KMS-11 (cell line): ENCODE data around the gene CEP19.
A peak's percentile ranks its signal among the peaks of the same experiment; 100 is the strongest.

Source experiments
- H2AFZ ChIP-seq: fragments of 200-600 bp; sonication (generic); 2 replicates; pipeline ENCODE4 v1.6.1; 2016; ENCODE audit warnings: antibody characterized with exemption, mixed run types, low read depth
- H3K27ac ChIP-seq: fragments of 200-600 bp; sonication (generic); 2 replicates; pipeline ENCODE4 v1.6.1; 2016; ENCODE audit warnings: mild to moderate bottlenecking, mixed run types
- H3K27me3 ChIP-seq: fragments of 200-600 bp; sonication (generic); 2 replicates; pipeline ENCODE4 v1.6.1; 2017; ENCODE audit warnings: mild to moderate bottlenecking, low read depth, mixed run types, moderate library complexity; ENCODE audit not compliant: insufficient read depth
- H3K36me3 ChIP-seq: fragments of 200-600 bp; sonication (generic); 2 replicates; pipeline ENCODE4 v1.6.1; 2017; ENCODE audit warnings: mild to moderate bottlenecking, mixed run types; ENCODE audit not compliant: insufficient read depth
- H3K4me1 ChIP-seq: fragments of 200-600 bp; sonication (generic); 2 replicates; pipeline ENCODE4 v1.6.1; 2016; ENCODE audit warnings: mild to moderate bottlenecking, low read depth, mixed run types; ENCODE audit not compliant: poor library complexity, severe bottlenecking
- H3K4me2 ChIP-seq: fragments of 200-600 bp; sonication (generic); 2 replicates; pipeline ENCODE4 v1.7.0; 2016; ENCODE audit warnings: mild to moderate bottlenecking, mixed run types
- H3K4me3 ChIP-seq: fragments of 200-600 bp; sonication (generic); IDR thresholded peaks from 2 replicates; pipeline ENCODE4 v1.6.1; 2017; ENCODE audit warnings: low read depth, low read length, mixed read lengths; ENCODE audit not compliant: insufficient read depth
- H3K79me2 ChIP-seq: fragments of 200-600 bp; sonication (generic); 2 replicates; pipeline ENCODE4 v1.6.1; 2016; ENCODE audit warnings: low read depth, mixed run types; ENCODE audit not compliant: insufficient read depth
- H3K9ac ChIP-seq: fragments of 200-600 bp; sonication (generic); 2 replicates; pipeline ENCODE4 v1.6.1; 2016; ENCODE audit warnings: mild to moderate bottlenecking, mixed run types
- H4K20me1 ChIP-seq: fragments of 200-600 bp; sonication (generic); 2 replicates; pipeline ENCODE4 v1.6.1; 2016; ENCODE audit warnings: mild to moderate bottlenecking, mixed run types; ENCODE audit not compliant: insufficient read depth
- TF ChIP-seq, protein P1 (sequence below): fragments of 200-600 bp; sonication (generic); conservative IDR thresholded peaks from 2 replicates; pipeline ENCODE4 v1.6.1; 2017; ENCODE audit warnings: low read depth, mild to moderate bottlenecking, antibody characterized with exemption, low read length, moderate library complexity, mixed read lengths

Gene CEP19

DNA sequence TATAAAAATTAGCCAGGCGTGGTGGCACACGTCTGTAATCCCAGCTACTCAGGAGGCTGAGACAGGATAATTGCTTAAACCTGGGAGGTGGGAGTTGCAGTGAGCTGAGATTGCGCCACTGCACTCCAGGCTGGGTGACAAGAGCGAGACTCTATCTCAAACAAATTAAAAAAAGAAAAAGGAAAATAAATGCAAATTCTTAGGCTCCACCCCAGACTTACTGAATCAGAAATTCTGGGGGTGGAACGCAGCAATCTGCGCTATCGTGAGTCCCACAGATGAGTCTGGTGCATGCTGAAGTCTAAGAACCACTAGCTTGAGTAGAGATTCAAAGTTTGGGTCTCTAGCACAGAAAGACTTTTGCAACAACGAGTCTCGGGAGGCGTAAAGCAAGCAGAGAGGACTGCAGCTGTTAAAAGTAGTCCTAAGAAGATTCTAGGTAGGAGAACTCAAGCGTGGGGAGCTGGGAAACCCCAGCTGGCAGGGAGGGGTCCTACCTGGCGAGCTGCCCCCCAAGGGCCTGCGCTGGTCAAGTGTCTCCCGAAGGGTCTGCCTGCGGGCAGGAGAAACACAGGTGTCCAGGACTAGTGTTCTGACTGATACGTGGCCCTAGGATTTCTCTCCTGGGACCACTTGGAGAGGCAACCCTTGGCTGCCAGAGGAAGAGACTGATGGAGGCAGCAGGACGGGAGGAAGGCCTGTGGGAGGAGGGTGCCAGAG, 21.9 kb downstream of the CEP19 start:
- TF ChIP-seq, protein P1, sequence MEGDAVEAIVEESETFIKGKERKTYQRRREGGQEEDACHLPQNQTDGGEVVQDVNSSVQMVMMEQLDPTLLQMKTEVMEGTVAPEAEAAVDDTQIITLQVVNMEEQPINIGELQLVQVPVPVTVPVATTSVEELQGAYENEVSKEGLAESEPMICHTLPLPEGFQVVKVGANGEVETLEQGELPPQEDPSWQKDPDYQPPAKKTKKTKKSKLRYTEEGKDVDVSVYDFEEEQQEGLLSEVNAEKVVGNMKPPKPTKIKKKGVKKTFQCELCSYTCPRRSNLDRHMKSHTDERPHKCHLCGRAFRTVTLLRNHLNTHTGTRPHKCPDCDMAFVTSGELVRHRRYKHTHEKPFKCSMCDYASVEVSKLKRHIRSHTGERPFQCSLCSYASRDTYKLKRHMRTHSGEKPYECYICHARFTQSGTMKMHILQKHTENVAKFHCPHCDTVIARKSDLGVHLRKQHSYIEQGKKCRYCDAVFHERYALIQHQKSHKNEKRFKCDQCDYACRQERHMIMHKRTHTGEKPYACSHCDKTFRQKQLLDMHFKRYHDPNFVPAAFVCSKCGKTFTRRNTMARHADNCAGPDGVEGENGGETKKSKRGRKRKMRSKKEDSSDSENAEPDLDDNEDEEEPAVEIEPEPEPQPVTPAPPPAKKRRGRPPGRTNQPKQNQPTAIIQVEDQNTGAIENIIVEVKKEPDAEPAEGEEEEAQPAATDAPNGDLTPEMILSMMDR = no peak
- H3K9ac ChIP-seq = no peak overlapping the region
- no peaks in the 10 kb centered on the region for H3K79me2 ChIP-seq
- H3K4me1 ChIP-seq = peaks cover 2% of the 10 kb centered on the region
- no peak overlapping the region for H3K4me2 ChIP-seq
- no peak overlapping the region for H3K27ac ChIP-seq
- H3K4me3 ChIP-seq = no peak overlapping the region
- no peak overlapping the region for H2AFZ ChIP-seq
- no peaks in the 10 kb centered on the region for H3K36me3 ChIP-seq
- no peaks in the 10 kb centered on the region for H3K27me3 ChIP-seq
- no peaks in the 10 kb centered on the region for H4K20me1 ChIP-seq

- Histone ChIP-seq H3K27me3 (no peaks in the 10 kb centered on the region), H3K27ac (no peak overlapping the region), H3K79me2 (no peaks in the 10 kb centered on the region), H3K4me3 (no peak overlapping the region), H3K4me1 (peaks cover 11% of the 10 kb centered on the region), H3K36me3 (no peaks in the 10 kb centered on the region), H2AFZ (no peak overlapping the region), H3K4me2 (no peak overlapping the region), H4K20me1 (no peaks in the 10 kb centered on the region), H3K9ac (no peak overlapping the region)
- TF ChIP-seq, protein P1 = no peak
Observed at GRCh38 chr3:196688349-196688748, 23.7 kb downstream of the CEP19 start.

GRCh38 chr3:196686436-196686835, 25.6 kb downstream of the CEP19 start:
- H3K9ac ChIP-seq = no peak overlapping the region
- H3K27ac ChIP-seq = no peak overlapping the region

DNA sequence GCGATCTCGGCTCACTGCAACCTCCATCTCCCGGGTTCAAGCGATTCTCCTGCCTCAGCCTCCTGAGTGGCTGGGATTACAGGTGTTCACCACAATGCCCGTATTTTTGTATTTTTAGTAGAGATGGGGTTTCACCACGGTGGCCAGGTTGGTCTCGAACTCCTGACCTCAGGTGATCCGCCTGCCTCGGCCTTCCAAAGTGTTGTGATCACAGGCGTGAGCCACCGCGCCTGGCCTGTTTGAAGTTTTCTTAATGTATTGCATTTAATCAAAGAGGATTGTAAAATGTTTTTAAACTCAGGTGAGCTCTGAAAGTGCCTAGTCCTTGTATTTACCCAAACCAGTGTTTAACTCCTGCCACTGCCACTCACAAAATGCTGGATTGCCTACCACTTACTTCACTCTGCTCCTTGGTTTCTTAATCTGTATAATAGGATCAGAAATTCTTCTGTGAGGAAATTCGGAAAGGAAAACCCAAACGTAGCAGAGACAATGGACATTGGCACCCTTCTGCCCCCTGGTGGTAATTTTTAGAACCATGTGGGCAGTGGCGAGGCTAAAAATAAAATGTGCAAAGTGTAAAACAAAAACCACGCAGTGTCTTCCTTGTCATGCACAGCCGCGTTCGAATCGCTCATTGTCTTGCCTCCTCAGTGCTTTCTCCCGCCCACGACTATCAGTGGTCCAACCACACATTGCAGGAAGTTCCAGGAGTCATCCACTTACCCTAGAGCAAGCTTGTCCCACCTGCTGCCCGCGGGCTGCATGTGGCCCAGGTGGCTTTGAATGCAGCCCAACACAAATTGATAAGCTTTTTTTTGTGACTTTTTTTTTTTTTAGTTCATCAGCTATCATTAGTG, 27.3 kb downstream of the CEP19 start:
- peaks cover 11% of the 10 kb centered on the region for H3K4me1 ChIP-seq
- H3K27ac ChIP-seq = peak overlapping the region; percentile 18; the same call in 1 of the 2 replicates
- no peaks in the 10 kb centered on the region for H3K27me3 ChIP-seq
- H3K4me2 ChIP-seq = peak overlapping the region; percentile 57
- peak overlapping the region; percentile 71 for H2AFZ ChIP-seq
- no peaks in the 10 kb centered on the region for H4K20me1 ChIP-seq
- no peaks in the 10 kb centered on the region for H3K79me2 ChIP-seq
- TF ChIP-seq, protein P1 = peak; percentile 97
- H3K9ac ChIP-seq = peak overlapping the region; percentile 4; the same call in 1 of the 2 replicates
- H3K36me3 ChIP-seq = no peaks in the 10 kb centered on the region
- no peak overlapping the region for H3K4me3 ChIP-seq

More at GRCh38 chr3:196686436-196686835, 25.6 kb downstream of the CEP19 start:
- H3K4me2 ChIP-seq = no peak overlapping the region
- TF ChIP-seq, protein P1 = no peak
- peaks cover 11% of the 10 kb centered on the region for H3K4me1 ChIP-seq
- no peaks in the 10 kb centered on the region for H3K36me3 ChIP-seq
- no peaks in the 10 kb centered on the region for H4K20me1 ChIP-seq
- no peak overlapping the region for H3K4me3 ChIP-seq
- H3K79me2 ChIP-seq = no peaks in the 10 kb centered on the region
- no peak overlapping the region for H2AFZ ChIP-seq
- H3K27me3 ChIP-seq = no peaks in the 10 kb centered on the region
